Fibroblast of the aortic adventitia (primary cell): ENCODE data around the gene KDM6B. TPM values are rescaled to one million over a fixed set of nuclear protein-coding genes. Genes with fewer than 3 reads are reported as not detected.

Source experiments
- DNase-seq: peaks from one replicate; pipeline ENCODE4 v3.0.0-alpha.2; 2010; ENCODE audit warnings: low read depth
- H3K4me3 ChIP-seq: 2 replicates; pipeline ENCODE4 v1.5.1; 2011; ENCODE audit warnings: low read depth, mild to moderate bottlenecking, control low read depth, low read length, moderate library complexity
- total RNA-seq: library from RNA; depleted of rRNA; stranded (reverse); fragments of >200 nt; gene quantifications from 2 replicates; pipeline ENCODE4 v1.2.3, GENCODE V29; 2012; ENCODE audit warnings: low replicate concordance
- TF ChIP-seq, protein P1 (sequence below): IDR thresholded peaks from 2 replicates; pipeline ENCODE4 v1.5.1; 2011; ENCODE audit warnings: mild to moderate bottlenecking, low read length, control low read depth, inconsistent platforms; ENCODE audit not compliant: insufficient read depth

KDM6B gene
- total RNA-seq, 1 donor, result 5.7 TPM

DNA sequence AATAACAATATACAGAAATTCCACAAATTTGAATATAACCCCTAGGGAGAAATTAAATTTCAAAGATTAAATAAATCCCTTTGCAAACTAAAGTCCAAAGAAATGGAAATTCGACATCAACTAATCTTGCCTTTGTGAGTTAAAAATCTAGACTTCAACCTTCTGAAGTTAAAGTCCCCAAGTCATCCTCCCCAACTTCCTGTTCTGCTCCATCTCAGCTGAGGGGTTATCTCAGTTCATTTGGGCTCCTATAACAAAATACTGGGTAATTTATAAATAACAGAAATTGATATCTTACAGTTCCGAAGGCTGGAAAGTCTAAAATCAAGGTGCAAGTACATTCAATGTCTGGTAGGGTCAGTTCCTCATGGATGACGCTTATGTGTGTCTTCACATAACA lies 22.8 kb upstream of the KDM6B start:
- no peak overlapping the region for H3K4me3 ChIP-seq
- TF ChIP-seq, protein P1, sequence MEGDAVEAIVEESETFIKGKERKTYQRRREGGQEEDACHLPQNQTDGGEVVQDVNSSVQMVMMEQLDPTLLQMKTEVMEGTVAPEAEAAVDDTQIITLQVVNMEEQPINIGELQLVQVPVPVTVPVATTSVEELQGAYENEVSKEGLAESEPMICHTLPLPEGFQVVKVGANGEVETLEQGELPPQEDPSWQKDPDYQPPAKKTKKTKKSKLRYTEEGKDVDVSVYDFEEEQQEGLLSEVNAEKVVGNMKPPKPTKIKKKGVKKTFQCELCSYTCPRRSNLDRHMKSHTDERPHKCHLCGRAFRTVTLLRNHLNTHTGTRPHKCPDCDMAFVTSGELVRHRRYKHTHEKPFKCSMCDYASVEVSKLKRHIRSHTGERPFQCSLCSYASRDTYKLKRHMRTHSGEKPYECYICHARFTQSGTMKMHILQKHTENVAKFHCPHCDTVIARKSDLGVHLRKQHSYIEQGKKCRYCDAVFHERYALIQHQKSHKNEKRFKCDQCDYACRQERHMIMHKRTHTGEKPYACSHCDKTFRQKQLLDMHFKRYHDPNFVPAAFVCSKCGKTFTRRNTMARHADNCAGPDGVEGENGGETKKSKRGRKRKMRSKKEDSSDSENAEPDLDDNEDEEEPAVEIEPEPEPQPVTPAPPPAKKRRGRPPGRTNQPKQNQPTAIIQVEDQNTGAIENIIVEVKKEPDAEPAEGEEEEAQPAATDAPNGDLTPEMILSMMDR, result no peak
- DNase-seq, result no peak

DNA sequence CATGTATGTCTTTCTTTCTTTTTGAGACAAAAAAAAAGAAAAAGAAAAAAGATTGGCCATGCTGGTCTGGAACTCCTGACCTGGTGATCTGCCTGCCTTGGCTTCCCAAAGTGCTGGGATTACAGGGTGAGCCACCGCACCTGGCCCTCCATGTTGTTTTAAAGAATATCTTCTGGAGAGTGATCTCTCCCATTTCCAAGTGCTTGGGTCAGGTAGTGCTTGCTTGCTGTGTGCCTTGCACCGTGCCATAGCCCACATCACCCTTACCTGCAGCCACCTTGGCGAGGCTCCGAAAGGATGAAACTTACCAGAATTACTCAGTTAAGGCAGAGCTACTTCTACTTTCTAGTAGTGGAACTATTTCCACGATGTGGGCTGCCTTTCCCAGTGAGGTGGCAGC lies 19.0 kb upstream of the KDM6B start:
- TF ChIP-seq, protein P1, result no peak
- no peak overlapping the region for H3K4me3 ChIP-seq
- DNase-seq, result no peak

DNA sequence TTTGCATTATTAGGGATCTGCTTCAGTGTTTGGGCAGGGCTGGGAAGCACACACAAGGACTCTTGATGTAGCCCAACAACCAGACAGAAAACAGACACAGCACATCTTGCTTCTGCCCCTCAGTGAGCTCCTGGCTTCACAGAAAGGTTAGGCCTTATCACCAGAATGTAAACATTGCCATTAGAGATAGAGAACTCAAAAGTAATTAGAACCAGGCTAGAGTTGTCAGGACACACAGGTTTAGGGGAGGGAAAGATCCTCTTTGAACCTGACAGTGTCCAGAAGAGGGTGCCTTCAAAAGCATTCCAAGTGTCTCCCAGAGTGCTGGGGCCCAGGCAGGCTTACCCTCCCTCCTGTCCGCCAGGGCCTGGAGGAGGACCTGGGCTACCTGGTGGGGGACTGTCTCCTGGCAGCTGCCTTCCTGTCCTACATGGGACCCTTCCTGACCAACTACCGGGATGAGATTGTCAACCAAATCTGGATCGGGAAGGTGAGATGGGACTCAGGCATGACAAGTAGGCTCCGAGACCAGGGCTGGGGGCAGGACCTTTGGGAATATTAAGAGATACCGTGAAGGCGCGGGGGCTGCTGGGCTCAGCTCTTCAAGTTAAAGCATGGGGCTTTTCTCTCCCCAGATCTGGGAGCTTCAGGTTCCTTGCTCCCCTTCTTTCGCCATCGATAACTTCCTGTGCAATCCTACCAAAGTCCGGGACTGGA lies 16.9 kb upstream of the KDM6B start:
- TF ChIP-seq, protein P1, result no peak
- DNase-seq, result no peak
- no peak overlapping the region for H3K4me3 ChIP-seq

DNA sequence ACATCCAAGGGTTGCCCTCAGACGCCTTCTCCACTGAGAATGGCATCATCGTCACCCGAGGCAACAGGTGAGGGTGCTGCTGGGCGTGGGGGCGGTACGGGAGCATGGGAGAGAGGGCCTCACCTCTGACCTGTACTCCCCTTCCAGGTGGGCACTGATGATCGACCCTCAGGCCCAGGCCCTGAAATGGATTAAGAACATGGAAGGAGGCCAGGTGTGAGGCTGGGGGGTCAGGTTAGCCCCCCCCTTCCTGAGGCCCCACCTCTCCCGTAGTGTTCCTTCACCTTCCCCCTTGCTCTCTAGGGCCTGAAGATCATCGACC lies 16.4 kb upstream of the KDM6B start:
- TF ChIP-seq, protein P1, result no peak
- H3K4me3 ChIP-seq, result no peak overlapping the region

DNA sequence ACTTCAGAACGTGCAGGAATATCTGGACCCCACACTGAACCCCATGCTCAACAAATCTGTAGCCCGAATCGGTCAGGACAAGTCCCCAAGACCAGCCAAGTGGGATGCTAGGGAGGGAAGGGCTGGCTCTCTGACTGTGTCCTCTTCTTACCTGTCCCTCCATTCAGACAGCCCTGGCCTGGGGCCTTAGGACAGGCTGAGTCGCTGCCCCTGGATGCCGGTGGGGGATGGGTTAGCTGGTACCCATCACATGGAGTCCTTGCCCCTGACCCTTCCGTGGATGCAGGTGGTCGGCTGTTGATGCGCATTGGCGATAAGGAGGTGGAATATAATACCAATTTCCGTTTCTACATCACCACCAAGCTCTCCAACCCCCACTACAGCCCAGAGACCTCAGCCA lies 16.0 kb upstream of the KDM6B start:
- DNase-seq, result no peak
- TF ChIP-seq, protein P1, result no peak
- no peak overlapping the region for H3K4me3 ChIP-seq

More for the DNA sequence above, 16.4 kb upstream of the KDM6B start:
- DNase-seq, result no peak

DNA sequence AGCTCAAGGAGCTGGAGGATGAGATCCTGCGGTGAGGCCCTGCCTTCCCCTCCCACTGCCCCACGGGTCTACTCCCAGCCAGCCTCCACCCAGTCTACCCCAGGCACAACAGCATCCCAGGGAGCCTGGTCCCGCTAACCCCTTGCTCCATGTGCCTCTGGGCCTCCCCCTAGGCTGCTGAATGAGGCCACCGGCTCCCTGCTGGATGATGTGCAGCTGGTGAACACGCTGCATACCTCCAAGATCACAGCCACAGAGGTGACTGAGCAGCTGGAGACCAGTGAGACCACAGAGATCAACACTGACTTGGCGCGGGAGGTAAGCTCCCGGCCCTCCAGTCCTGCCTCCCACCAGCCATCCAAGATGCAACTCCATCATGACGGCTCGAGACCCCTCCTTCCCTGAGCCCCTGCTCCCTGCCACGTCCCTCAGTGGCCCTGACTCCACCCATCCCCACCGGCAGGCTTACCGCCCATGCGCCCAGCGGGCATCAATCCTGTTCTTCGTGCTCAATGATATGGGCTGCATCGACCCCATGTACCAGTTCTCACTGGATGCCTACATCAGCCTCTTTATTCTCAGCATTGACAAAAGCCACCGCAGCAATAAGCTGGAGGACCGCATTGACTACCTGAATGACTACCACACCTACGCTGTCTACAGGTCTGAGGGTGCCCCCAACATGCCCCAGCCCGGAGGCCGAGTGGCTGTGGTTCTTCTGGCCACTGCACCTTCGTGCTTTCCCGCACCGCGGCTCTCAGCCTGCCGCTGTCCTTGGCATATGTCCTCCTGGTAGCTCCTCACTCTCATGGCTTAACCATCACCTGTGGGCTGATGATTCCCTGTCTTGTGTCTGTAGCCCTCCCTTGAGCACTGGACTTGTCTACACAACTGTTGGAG lies 15.0 kb upstream of the KDM6B start:
- DNase-seq, result no peak
- TF ChIP-seq, protein P1, result no peak
- no peak overlapping the region for H3K4me3 ChIP-seq
